ENCODE results near the gene WASF3.
"Not testable (repeated sequence)": the region's sequence is repeated elsewhere in the genome, so short reads cannot be mapped to it uniquely, and the experiment has no call there.

The WASF3 gene

GRCh38 chr13:26635634-26636033, 78.2 kb downstream of the WASF3 start:
- not testable (repeated sequence) for DNase-seq (ENCODE audit: low read depth)

- not testable (repeated sequence) for DNase-seq (ENCODE audit: low read depth)
These were observed 78.6 kb downstream of the WASF3 start for GRCh38 chr13:26636073-26636472.

GRCh38 chr13:26646603-26647002, 89.1 kb downstream of the WASF3 start:
- DNase-seq (ENCODE audit: low read depth) = no peak

- DNase-seq (ENCODE audit: low read depth) = no peak
These were observed 93.8 kb downstream of the WASF3 start for GRCh38 chr13:26651234-26651633.

- DNase-seq (ENCODE audit: low read depth) = peak; percentile 52
These were observed 95.8 kb downstream of the WASF3 start for GRCh38 chr13:26653310-26653709.

- DNase-seq (ENCODE audit: low read depth) = no peak
These were observed 96.4 kb downstream of the WASF3 start for GRCh38 chr13:26653842-26654241.

GRCh38 chr13:26656919-26657318, 99.4 kb downstream of the WASF3 start:
- peak; percentile 30 for DNase-seq (ENCODE audit: low read depth)

- no peak for DNase-seq (ENCODE audit: low read depth)
These were observed 101.2 kb downstream of the WASF3 start for GRCh38 chr13:26658448-26659385.

GRCh38 chr13:26660185-26660584, 102.7 kb downstream of the WASF3 start:
- DNase-seq (ENCODE audit: low read depth) = no peak

GRCh38 chr13:26660766-26661165, 103.3 kb downstream of the WASF3 start:
- no peak for DNase-seq (ENCODE audit: low read depth)

GRCh38 chr13:26663791-26664190, 106.3 kb downstream of the WASF3 start:
- DNase-seq (ENCODE audit: low read depth) = no peak

- no peak for DNase-seq (ENCODE audit: low read depth)
These were observed 106.8 kb downstream of the WASF3 start for GRCh38 chr13:26664286-26664685.

GRCh38 chr13:26664876-26665275, 107.4 kb downstream of the WASF3 start:
- DNase-seq (ENCODE audit: low read depth) = no peak

- no peak for DNase-seq (ENCODE audit: low read depth)
These were observed 111.1 kb downstream of the WASF3 start for GRCh38 chr13:26668357-26669146.

GRCh38 chr13:26673890-26674289, 116.4 kb downstream of the WASF3 start:
- no peak for DNase-seq (ENCODE audit: low read depth)

- DNase-seq (ENCODE audit: low read depth) = no peak
These were observed 119.7 kb downstream of the WASF3 start for GRCh38 chr13:26677156-26677555.

GRCh38 chr13:26678330-26678729, 120.8 kb downstream of the WASF3 start:
- no peak for DNase-seq (ENCODE audit: low read depth)

GRCh38 chr13:26678796-26679195, 121.3 kb downstream of the WASF3 start:
- no peak for DNase-seq (ENCODE audit: low read depth)

- peak; percentile 60 for DNase-seq (ENCODE audit: low read depth)
These were observed 122.1 kb downstream of the WASF3 start for GRCh38 chr13:26679411-26680122.

- no peak for DNase-seq (ENCODE audit: low read depth)
These were observed 122.6 kb downstream of the WASF3 start for GRCh38 chr13:26680123-26680450.

- DNase-seq (ENCODE audit: low read depth) = no peak
These were observed 123.1 kb downstream of the WASF3 start for GRCh38 chr13:26680572-26680971.

GRCh38 chr13:26681036-26681435, 123.6 kb downstream of the WASF3 start:
- DNase-seq (ENCODE audit: low read depth) = no peak

GRCh38 chr13:26682606-26683005, 125.1 kb downstream of the WASF3 start:
- no peak for DNase-seq (ENCODE audit: low read depth)

Data from ELR (cell line).